ENCODE data around the gene KLHDC2.
"Not testable (repeated sequence)": the region's sequence is repeated elsewhere in the genome, so short reads cannot be mapped to it uniquely, and the experiment has no call there.

The KLHDC2 gene

GRCh38 chr14:49783394-49784014 lies 15.6 kb downstream of the KLHDC2 start:
- DNase-seq: no peak

GRCh38 chr14:49786315-49786714 lies 18.4 kb downstream of the KLHDC2 start:
- no peak for DNase-seq

GRCh38 chr14:49792618-49793017 lies 24.7 kb downstream of the KLHDC2 start:
- no peak for DNase-seq

- no peak for DNase-seq
Measured at GRCh38 chr14:49796025-49796424, 28.1 kb downstream of the KLHDC2 start.

GRCh38 chr14:49808780-49809179 lies 40.8 kb downstream of the KLHDC2 start:
- no peak for DNase-seq

- DNase-seq: not testable (repeated sequence)
Measured at GRCh38 chr14:49816118-49816517, 48.2 kb downstream of the KLHDC2 start.

GRCh38 chr14:49816844-49817243 lies 48.9 kb downstream of the KLHDC2 start:
- no peak for DNase-seq

- DNase-seq: no peak
Measured at GRCh38 chr14:49820176-49820575, 52.2 kb downstream of the KLHDC2 start.

- DNase-seq: no peak
Measured at GRCh38 chr14:49828640-49829039, 60.7 kb downstream of the KLHDC2 start.

Measured in fibroblast of upper back skin (primary cell).